Epithelial cell of proximal tubule (primary cell): ENCODE results near the gene FOSB. TPM values are rescaled to one million over a fixed set of nuclear protein-coding genes. Genes with fewer than 3 reads are reported as not detected.
A peak's percentile ranks its signal among the peaks of the same experiment; 100 is the strongest.

Experiments used
- DNase-seq: peaks from one replicate; pipeline ENCODE4 v3.0.0-alpha.2; 2011; ENCODE audit warnings: low read depth
- H3K4me3 ChIP-seq: 2 replicates; pipeline ENCODE4 v1.5.1; 2011; ENCODE audit warnings: low read depth, mild to moderate bottlenecking, low read length
- total RNA-seq: library from RNA; depleted of rRNA; stranded (reverse); fragments of >200 nt; gene quantifications from 2 replicates; pipeline ENCODE4 v1.2.3, GENCODE V29; 2015
- TF ChIP-seq, protein P1 (sequence below): conservative IDR thresholded peaks from 2 replicates; pipeline ENCODE4 v1.5.1; 2012; ENCODE audit warnings: low read depth, mild to moderate bottlenecking, low read length

Gene FOSB
- total RNA-seq, 1 donor from 2014 or later = 3.4 TPM

- TF ChIP-seq, protein P1, sequence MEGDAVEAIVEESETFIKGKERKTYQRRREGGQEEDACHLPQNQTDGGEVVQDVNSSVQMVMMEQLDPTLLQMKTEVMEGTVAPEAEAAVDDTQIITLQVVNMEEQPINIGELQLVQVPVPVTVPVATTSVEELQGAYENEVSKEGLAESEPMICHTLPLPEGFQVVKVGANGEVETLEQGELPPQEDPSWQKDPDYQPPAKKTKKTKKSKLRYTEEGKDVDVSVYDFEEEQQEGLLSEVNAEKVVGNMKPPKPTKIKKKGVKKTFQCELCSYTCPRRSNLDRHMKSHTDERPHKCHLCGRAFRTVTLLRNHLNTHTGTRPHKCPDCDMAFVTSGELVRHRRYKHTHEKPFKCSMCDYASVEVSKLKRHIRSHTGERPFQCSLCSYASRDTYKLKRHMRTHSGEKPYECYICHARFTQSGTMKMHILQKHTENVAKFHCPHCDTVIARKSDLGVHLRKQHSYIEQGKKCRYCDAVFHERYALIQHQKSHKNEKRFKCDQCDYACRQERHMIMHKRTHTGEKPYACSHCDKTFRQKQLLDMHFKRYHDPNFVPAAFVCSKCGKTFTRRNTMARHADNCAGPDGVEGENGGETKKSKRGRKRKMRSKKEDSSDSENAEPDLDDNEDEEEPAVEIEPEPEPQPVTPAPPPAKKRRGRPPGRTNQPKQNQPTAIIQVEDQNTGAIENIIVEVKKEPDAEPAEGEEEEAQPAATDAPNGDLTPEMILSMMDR = no peak
- H3K4me3 ChIP-seq = no peak overlapping the region
- no peak for DNase-seq
Observed at GRCh38 chr19:45477186-45477585, 9.4 kb downstream of the FOSB start.

DNA sequence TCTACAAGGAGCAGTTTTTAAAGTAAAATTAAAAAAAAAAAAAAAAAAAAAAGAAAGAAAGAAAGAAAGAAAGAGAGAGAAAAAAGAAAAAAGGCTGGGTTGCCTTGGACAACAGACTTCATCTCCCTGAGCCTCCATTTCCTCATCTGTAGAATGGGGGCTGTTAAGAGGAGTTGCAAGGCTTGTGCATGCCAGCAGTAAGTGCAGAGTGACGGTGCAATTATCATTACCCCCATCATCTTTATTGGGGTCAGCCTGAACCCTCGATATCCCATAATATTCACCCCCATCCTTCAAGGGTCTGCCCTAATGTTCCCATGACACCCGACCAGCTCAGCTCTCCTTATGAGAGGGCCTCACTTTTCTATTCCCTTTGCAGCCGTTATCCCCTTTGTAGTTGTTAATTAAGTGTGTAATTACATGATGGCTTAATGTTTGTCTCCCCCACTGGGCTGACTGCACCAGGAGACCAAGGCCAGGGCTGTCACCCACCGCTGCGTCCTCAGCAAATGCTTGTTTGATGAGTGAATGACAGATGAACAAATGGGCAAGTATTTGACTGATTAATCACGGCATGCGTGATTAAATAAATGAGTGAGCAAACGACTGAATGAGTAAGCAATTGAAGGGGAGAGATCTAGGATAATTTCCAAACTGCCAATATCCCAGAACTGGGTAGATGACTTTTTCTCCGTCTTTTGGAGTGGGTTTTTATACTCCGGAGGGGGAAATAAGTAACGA, 10.1 kb downstream of the FOSB start:
- TF ChIP-seq, protein P1 = no peak
- no peak for DNase-seq
- H3K4me3 ChIP-seq = peak overlapping the region; percentile 69

GRCh38 chr19:45478454-45479238, 10.8 kb downstream of the FOSB start:
- H3K4me3 ChIP-seq = peak overlapping the region; percentile 69
- TF ChIP-seq, protein P1 = peak; percentile 97
- DNase-seq = no peak

DNA sequence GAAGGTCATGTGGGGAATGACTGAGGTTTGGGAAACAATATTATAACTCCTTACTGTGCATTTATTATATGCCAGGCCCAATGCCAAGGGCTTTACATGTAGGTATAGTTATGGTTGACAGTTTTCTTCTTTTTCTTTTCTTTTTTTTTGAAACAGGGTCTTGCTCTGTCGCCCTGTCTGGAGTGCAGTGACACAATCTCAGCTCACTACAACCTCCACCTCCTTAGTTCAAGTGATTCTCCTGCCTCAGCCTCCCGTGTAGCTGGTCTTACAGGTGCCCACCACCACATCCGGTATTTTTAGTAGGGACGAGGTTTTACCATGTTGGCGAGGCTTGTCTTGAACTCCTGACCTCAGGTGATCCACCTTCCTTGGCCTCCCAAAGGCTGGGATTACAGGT, 15.2 kb downstream of the FOSB start:
- no peak for DNase-seq
- TF ChIP-seq, protein P1 = no peak
- no peak overlapping the region for H3K4me3 ChIP-seq

DNA sequence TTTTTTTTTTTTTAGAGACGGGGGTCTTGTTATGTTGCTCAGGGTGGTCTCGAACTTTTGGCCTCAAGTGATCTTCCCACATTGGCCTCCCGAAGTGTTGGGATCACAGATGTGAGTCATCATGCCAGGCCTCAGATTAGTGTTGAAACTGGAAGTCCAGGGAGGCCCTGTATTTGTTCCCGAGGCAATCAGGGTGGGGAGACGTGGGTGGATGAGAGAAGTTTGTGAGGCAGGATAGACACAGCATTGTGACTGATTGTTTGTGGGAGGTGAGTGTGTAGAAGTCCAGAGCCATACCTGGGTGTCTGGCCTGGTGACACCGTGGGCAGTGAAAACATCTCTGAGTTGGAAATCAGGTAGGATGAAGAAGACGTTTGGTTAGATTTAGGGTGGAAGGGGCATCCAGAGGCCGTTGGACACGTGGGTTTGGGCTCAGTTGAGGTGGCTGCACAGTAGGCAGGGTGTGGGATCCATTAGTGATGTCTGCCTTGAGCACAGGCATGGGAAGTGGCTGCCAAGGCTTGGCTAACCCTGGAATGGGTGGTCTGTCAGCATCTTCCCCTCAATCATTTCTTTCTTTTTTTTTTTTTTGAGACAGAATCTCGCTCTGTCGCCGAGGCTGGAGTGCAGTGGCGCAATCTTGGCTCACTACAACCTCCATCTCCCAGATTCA, 16.6 kb downstream of the FOSB start:
- DNase-seq = no peak
- H3K4me3 ChIP-seq = no peak overlapping the region
- TF ChIP-seq, protein P1 = no peak

DNA sequence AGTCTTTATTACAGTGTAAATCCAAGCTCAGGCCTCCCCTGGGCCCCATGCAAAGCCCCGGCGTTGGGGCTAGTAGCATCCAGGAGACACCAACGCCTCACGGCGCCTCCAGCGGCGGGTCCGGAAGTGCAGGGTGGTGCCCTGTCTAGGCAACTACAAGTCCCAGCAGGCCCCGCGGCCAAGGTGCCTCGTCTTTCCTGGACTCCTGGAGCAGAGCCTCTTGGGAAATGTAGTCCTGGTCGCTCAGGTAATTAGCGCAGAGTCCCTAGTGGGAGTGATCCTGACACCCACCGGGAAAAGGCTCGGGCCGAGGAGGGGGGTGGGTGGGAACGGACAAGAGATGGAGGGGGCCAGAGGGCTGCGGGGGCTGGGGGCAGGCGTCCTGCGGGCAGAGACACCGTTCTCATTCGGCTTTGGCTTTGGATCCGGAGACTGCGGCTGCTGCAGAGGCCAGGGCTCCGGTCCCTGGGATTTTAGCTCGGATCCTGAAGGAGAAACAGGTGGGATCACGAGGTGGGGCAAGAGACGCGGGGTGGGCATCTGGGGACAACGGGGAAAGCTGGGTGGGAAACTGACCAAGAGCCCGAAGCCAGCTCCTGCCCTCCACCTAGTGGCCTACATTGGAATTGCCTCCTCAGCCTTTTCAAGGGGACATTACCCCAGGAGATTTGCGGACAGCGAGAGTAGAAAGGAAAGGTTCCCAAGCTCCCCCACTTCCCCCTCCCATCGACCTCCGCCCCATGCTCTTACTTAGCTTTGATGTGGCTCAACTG, 17.7 kb downstream of the FOSB start:
- no peak for DNase-seq
- H3K4me3 ChIP-seq = peak overlapping the region; percentile 77
- TF ChIP-seq, protein P1 = peak; percentile 85
